HG02885 (cell line): Measurements from ENCODE around the gene HEPACAM2.

Source experiments
- ATAC-seq: cut with Tn5 transposase; IDR thresholded peaks from one replicate; pipeline ENCODE4 v1.9.1; 2021; ENCODE audit warnings: mild to moderate bottlenecking; ENCODE audit not compliant: unreplicated experiment, poor library complexity

Gene HEPACAM2

DNA sequence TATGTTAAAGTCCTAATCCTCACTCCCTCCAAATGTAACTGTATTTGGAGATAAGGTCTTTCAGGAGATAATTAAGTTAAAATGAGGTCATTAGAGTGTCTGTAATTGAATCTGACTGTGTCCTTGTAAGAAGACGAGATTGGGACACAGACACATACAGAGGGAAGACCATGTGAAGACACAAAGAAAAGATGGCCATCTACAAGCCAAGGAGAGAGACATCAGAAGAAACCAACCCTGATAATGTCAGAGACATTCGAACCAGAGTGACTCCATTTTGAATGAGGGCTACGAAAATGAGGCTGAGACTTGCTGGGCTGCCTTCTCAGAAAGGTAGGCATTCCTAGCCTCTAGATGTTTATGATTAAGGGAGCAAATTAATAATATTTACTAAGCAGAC lies 77.5 kb downstream of the HEPACAM2 start:
- ATAC-seq = no peak

GRCh38 chr7:93148144-93148543 lies 78.1 kb downstream of the HEPACAM2 start, which contains the start of gene SAMD9L:
TSS of gene SAMD9L (minus strand) at chr7:93148385. CDS start at chr7:93135971, 12,414 bp downstream.
- ATAC-seq = peak; percentile 68

- ATAC-seq = peak; percentile 82
These were observed 78.9 kb downstream of the HEPACAM2 start for GRCh38 chr7:93147363-93147762.

DNA sequence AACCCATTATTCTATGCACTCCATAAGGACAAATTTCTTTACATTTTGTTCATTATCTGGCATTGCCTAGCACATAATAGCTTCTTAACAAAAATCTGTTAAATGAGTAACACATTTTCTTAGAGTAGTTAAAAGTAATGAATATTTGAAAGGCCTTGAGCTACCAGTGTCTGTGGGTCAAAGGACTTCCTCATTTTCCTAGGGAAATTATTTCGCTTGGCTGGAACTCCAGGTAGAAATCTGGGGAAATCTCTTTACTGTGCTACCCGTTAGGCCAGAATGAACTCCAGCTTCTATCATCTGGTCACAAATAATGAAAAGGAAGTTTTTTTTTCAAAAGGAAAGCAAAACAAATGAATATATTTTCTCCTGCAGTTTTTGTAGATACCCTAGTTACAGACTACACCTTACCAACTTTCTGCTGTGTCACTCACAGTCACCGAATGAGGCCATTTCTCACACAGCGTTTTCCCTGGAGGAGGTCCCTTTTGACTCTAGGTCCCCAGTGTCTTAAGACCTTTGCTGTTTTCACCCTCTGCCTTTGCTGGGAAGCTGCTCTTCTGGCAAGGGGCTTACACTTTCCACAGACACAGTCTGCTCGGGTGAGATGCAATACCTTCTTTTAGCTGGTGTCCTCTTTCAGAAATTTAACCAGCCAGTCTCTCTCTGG lies 79.7 kb downstream of the HEPACAM2 start:
- ATAC-seq = peak; percentile 32

DNA sequence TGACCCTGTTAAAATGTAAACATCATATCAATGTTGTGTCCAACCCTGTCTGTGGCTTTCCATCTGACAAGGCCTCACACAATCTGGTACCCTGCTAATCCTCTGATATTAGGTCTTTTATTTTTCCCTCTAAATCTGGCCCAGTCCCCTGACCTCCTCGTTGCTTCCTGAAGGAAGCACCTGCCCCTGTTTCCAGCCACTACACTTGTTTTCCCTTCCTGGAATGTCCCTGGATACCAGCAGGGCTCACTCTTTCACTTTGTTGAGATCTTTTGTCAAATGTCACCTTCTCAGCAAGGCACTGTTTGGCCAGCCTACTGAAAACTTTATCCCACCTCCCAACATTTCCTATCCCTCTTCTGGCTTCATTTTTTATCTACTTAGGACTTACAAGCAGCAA lies 80.2 kb downstream of the HEPACAM2 start:
- no peak for ATAC-seq

DNA sequence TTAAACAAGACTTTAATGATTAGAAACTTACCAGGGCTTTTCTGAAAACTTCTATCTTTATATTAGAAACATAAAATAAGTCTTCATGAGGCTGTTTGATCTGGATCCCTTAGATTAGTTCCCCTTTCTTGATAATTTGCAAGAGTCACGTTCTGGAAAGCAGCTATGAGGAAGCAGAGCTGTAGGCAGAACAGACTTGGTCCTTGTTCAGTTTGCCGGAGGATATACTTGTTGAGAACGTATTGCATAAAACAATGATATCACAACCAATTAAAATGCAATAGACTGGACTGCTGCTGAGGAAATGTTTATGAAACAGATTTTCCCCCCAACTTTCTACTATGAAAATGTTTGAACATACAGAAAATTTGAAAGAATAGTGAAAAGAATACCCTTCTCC lies 80.9 kb downstream of the HEPACAM2 start:
- no peak for ATAC-seq

DNA sequence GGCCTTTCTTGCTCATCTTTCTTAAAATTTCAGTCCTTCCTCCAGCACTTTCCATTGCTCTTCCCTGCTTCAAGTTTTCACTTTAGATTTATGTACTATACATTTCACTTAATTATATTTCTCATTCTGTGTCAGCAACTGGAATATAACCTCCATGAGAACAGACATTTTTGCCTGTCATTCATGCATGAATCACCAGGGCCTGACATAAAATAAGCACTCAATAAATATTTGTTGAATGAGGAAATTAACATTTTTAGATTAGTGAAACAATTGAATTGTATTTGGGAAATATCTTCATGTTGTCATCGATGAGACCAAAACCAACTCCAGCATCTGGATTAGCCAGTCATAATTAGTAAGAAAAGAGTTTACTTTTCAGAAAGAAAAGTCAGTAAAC lies 84.1 kb downstream of the HEPACAM2 start:
- ATAC-seq = no peak

- no peak for ATAC-seq
These were observed 85.6 kb downstream of the HEPACAM2 start for GRCh38 chr7:93140582-93141191.

- no peak for ATAC-seq
These were observed 87.7 kb downstream of the HEPACAM2 start for GRCh38 chr7:93138576-93138975.
